Suprapubic skin (tissue), 4 donors: ENCODE results near the gene RNF26.

Source experiments
- POLR2A ChIP-seq, 2 donors: fragments of 450-650 bp; IDR thresholded peaks; one replicate each; pipeline ENCODE4 v1.6.1; 2017; ENCODE audit warnings: antibody characterized with exemption in 2 of 2, mild to moderate bottlenecking in 2 of 2, moderate library complexity in 2 of 2
- POLR2AphosphoS5 ChIP-seq, 3 donors: sonication (generic); formaldehyde crosslinking; IDR thresholded peaks; one replicate each; pipeline ENCODE4 v1.6.1; 2017; ENCODE audit warnings: antibody characterized with exemption in 3 of 3

DNA sequence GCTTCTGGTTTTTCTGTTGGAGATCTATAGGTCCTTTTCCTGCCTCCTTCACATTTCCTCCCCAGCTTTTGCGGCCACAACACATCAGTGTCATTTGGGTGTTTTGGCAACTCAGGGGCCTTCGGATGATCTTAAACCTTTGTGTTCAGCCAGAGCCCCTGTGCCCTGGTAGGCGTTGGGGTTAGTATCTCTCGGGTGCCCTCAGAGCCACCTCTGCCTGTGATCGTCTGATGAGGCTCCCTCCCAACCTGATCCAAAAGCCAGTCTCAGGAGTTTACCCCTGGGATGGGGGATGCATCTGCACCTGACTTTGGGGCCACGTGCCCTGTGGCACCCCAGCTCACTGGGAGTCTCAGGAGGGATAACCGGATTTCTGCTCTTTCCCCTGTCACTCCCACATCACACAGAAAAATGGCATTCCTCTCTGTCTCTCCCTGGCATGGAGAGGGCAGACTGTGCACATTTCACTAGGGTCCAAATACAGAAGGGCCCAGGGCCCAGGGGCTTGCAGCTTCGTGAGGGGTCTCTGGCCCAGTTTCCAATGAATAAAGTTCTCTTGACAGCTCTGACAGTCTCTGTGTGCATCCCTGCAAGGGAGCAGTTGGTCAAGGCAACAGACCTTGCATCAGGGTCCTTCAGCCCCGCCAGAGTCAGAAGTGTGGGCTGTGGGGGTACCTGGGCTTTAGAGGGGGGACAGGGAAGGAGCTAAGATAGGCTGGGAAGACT lies 2.6 kb downstream of the RNF26 start:
- no peak for TF ChIP-seq POLR2A (IDR thresholded peaks at IDR 0.05)
- no peak for TF ChIP-seq POLR2AphosphoS5 (IDR thresholded peaks at IDR 0.05)
